Measurements from ENCODE around the gene CSMD2.
"Not testable (repeated sequence)": the region's sequence is repeated elsewhere in the genome, so short reads cannot be mapped to it uniquely, and the experiment has no call there.

CSMD2 gene

DNA sequence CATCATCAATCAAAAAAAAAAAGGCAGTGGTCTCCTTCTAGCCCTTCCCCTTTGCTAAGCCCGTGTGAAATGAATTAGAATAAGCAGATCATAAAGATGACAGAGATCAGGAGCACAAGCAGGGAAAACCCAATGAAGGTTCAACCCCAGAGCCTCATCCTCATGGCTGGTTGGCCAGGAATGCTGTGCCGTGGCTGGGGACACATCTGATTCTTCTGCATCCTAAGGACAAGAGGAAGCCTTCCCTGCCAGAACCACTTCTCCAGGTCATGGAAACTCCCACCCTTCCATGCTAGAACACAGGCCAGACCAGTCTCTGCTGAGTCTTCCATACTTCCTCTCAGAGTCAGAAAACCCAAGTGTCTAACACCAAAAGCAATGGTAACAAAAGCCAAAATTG lies 81.1 kb downstream of the CSMD2 start:
- TF ChIP-seq CTCF (conservative IDR thresholded peaks at IDR 0.05; ENCODE audit: low read length) (no peak), EZH2phosphoT487 (IDR thresholded peaks at IDR 0.05; ENCODE audit: borderline replicate concordance) (no peak)
- Histone ChIP-seq H3K4me3 (ENCODE audit: low read length, poor library complexity, severe bottlenecking) (no peak overlapping the region), H3K9me3 (ENCODE audit: insufficient read depth, low read depth, low read length) (no peaks in the 10 kb centered on the region), H3K9ac (ENCODE audit: low read depth, low read length, poor library complexity, severe bottlenecking) (no peak overlapping the region), H3K4me2 (ENCODE audit: low read depth, low read length, poor library complexity, severe bottlenecking) (no peak overlapping the region), H2AFZ (ENCODE audit: low read length) (no peak overlapping the region), H3K4me1 (ENCODE audit: insufficient read depth, low read length, poor library complexity, severe bottlenecking) (no peaks in the 10 kb centered on the region), H3K9me2 (replicated peaks; ENCODE audit: low read depth, low read length) (no peaks in the 10 kb centered on the region), H4K20me1 (ENCODE audit: insufficient read depth, low read length, poor library complexity, severe bottlenecking) (no peaks in the 10 kb centered on the region), H3K36me3 (ENCODE audit: insufficient read depth, low read length) (no peaks in the 10 kb centered on the region), H3K79me2 (ENCODE audit: insufficient read depth, low read length) (no peaks in the 10 kb centered on the region), H3F3A (ENCODE audit: low read depth) (no peaks in the 10 kb centered on the region), H3K27me3 (ENCODE audit: insufficient read depth, low read length, poor library complexity, severe bottlenecking) (no peaks in the 10 kb centered on the region)

- not testable (repeated sequence) for H2AFZ ChIP-seq (ENCODE audit: low read length); H3K36me3 ChIP-seq (ENCODE audit: insufficient read depth, low read length); H3K9me2 ChIP-seq (replicated peaks; ENCODE audit: low read depth, low read length); H3F3A ChIP-seq (ENCODE audit: low read depth); H3K4me1 ChIP-seq (ENCODE audit: insufficient read depth, low read length, poor library complexity, severe bottlenecking); H3K9ac ChIP-seq (ENCODE audit: low read depth, low read length, poor library complexity, severe bottlenecking); H3K79me2 ChIP-seq (ENCODE audit: insufficient read depth, low read length); H3K4me2 ChIP-seq (ENCODE audit: low read depth, low read length, poor library complexity, severe bottlenecking); H3K4me3 ChIP-seq (ENCODE audit: low read length, poor library complexity, severe bottlenecking); H3K27me3 ChIP-seq (ENCODE audit: insufficient read depth, low read length, poor library complexity, severe bottlenecking); H3K9me3 ChIP-seq (ENCODE audit: insufficient read depth, low read depth, low read length); H4K20me1 ChIP-seq (ENCODE audit: insufficient read depth, low read length, poor library complexity, severe bottlenecking)
Observed at GRCh38 chr1:34082085-34082670, 82.9 kb downstream of the CSMD2 start.

DNA sequence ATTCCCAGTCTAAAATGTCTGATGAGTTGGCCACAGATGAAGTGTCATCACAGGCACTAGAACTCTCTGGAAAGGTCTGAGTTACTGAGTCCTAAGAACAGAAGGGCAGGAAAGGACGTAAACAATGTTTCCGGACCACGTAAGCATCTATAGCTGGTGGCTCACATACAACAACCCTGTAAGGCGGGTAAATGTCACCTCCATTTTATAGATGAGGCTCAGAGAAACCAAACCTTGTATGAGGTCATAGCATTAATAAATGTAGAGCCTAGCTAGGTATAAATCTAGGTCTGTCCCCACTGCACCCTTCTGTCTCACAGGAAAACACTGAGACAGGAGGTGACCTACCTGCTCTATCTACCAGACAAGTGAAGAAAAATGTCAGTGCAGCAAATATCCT lies 86.6 kb downstream of the CSMD2 start:
- no peaks in the 10 kb centered on the region for H3K9me3 ChIP-seq (ENCODE audit: insufficient read depth, low read depth, low read length)
- H4K20me1 ChIP-seq (ENCODE audit: insufficient read depth, low read length, poor library complexity, severe bottlenecking) = no peaks in the 10 kb centered on the region
- no peaks in the 10 kb centered on the region for H3K36me3 ChIP-seq (ENCODE audit: insufficient read depth, low read length)
- no peak overlapping the region for H3K4me3 ChIP-seq (ENCODE audit: low read length, poor library complexity, severe bottlenecking)
- TF ChIP-seq EZH2phosphoT487 (IDR thresholded peaks at IDR 0.05; ENCODE audit: borderline replicate concordance) = no peak
- no peak for TF ChIP-seq CTCF (conservative IDR thresholded peaks at IDR 0.05; ENCODE audit: low read length)
- H3F3A ChIP-seq (ENCODE audit: low read depth) = no peaks in the 10 kb centered on the region
- H3K79me2 ChIP-seq (ENCODE audit: insufficient read depth, low read length) = no peaks in the 10 kb centered on the region
- H3K9ac ChIP-seq (ENCODE audit: low read depth, low read length, poor library complexity, severe bottlenecking) = no peak overlapping the region
- H3K9me2 ChIP-seq (replicated peaks; ENCODE audit: low read depth, low read length) = no peaks in the 10 kb centered on the region
- H3K4me2 ChIP-seq (ENCODE audit: low read depth, low read length, poor library complexity, severe bottlenecking) = no peak overlapping the region
- no peak overlapping the region for H2AFZ ChIP-seq (ENCODE audit: low read length)
- H3K4me1 ChIP-seq (ENCODE audit: insufficient read depth, low read length, poor library complexity, severe bottlenecking) = no peaks in the 10 kb centered on the region
- no peaks in the 10 kb centered on the region for H3K27me3 ChIP-seq (ENCODE audit: insufficient read depth, low read length, poor library complexity, severe bottlenecking)

DNA sequence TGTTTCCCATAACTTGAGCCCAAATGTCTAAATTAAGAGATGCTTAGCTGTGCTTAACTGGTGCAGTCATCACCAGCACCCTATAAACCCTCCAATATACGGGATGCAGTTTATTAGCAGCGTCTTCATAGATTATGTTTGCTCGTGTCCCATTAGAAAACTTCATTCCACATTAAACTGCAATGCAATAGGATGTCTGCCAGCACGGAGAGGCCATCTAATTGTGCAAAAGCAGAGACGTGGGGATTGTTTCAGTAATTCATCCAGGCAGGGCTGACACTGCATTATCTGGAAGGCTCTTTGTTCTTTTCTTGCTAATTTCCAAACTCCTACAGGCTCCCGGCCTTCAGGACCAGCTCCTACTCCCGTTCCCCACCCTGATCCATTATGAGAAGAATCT lies 89.5 kb downstream of the CSMD2 start:
- Histone ChIP-seq H3K27me3 (ENCODE audit: insufficient read depth, low read length, poor library complexity, severe bottlenecking) (no peaks in the 10 kb centered on the region), H3K4me2 (ENCODE audit: low read depth, low read length, poor library complexity, severe bottlenecking) (no peak overlapping the region), H3K36me3 (ENCODE audit: insufficient read depth, low read length) (no peaks in the 10 kb centered on the region), H3K9me2 (replicated peaks; ENCODE audit: low read depth, low read length) (no peaks in the 10 kb centered on the region), H2AFZ (ENCODE audit: low read length) (no peak overlapping the region), H4K20me1 (ENCODE audit: insufficient read depth, low read length, poor library complexity, severe bottlenecking) (no peaks in the 10 kb centered on the region), H3K79me2 (ENCODE audit: insufficient read depth, low read length) (no peaks in the 10 kb centered on the region), H3K9me3 (ENCODE audit: insufficient read depth, low read depth, low read length) (no peaks in the 10 kb centered on the region), H3K4me1 (ENCODE audit: insufficient read depth, low read length, poor library complexity, severe bottlenecking) (no peaks in the 10 kb centered on the region), H3K4me3 (ENCODE audit: low read length, poor library complexity, severe bottlenecking) (no peak overlapping the region), H3F3A (ENCODE audit: low read depth) (no peaks in the 10 kb centered on the region), H3K9ac (ENCODE audit: low read depth, low read length, poor library complexity, severe bottlenecking) (no peak overlapping the region)
- no peak for TF ChIP-seq EZH2phosphoT487 (IDR thresholded peaks at IDR 0.05; ENCODE audit: borderline replicate concordance)
- no peak for TF ChIP-seq CTCF (conservative IDR thresholded peaks at IDR 0.05; ENCODE audit: low read length)
